ENCODE data around the gene CAPN8.

The CAPN8 gene

GRCh38 chr1:223657978-223658377 is 7.5 kb downstream of the CAPN8 start:
- DNase-seq (ENCODE audit: insufficient read length, low spot score) = no peak
- FAIRE-seq = no peak

GRCh38 chr1:223654083-223654482 is 11.4 kb downstream of the CAPN8 start:
- FAIRE-seq (no peak), DNase-seq (ENCODE audit: insufficient read length, low spot score) (no peak)

- FAIRE-seq (no peak), DNase-seq (ENCODE audit: insufficient read length, low spot score) (no peak)
Measured at GRCh38 chr1:223653431-223653830, 12.1 kb downstream of the CAPN8 start.

- DNase-seq (ENCODE audit: insufficient read length, low spot score) (no peak), FAIRE-seq (no peak)
Measured at GRCh38 chr1:223653015-223653414, 12.5 kb downstream of the CAPN8 start.

- FAIRE-seq (no peak), DNase-seq (ENCODE audit: insufficient read length, low spot score) (no peak)
Measured at GRCh38 chr1:223652436-223652941, 13.0 kb downstream of the CAPN8 start.

- no peak for DNase-seq (ENCODE audit: insufficient read length, low spot score)
- FAIRE-seq = no peak
Measured at GRCh38 chr1:223651291-223651991, 14.1 kb downstream of the CAPN8 start.

- FAIRE-seq (no peak), DNase-seq (ENCODE audit: insufficient read length, low spot score) (no peak)
Measured at GRCh38 chr1:223650465-223650864, 15.0 kb downstream of the CAPN8 start.

GRCh38 chr1:223649222-223649621 is 16.3 kb downstream of the CAPN8 start:
- FAIRE-seq = no peak
- no peak for DNase-seq (ENCODE audit: insufficient read length, low spot score)

- FAIRE-seq (no peak), DNase-seq (ENCODE audit: insufficient read length, low spot score) (no peak)
Measured at GRCh38 chr1:223647249-223647648, 18.3 kb downstream of the CAPN8 start.

GRCh38 chr1:223645903-223646302 is 19.6 kb downstream of the CAPN8 start:
- no peak for FAIRE-seq
- DNase-seq (ENCODE audit: insufficient read length, low spot score) = no peak

- DNase-seq (ENCODE audit: insufficient read length, low spot score) (no peak), FAIRE-seq (no peak)
Measured at GRCh38 chr1:223642237-223642636, 23.3 kb downstream of the CAPN8 start.

GRCh38 chr1:223641523-223642039 is 23.9 kb downstream of the CAPN8 start:
- DNase-seq (ENCODE audit: insufficient read length, low spot score) (no peak), FAIRE-seq (no peak)

- no peak for DNase-seq (ENCODE audit: insufficient read length, low spot score)
Measured at GRCh38 chr1:223639331-223639749, 26.2 kb downstream of the CAPN8 start.

GRCh38 chr1:223635236-223635635 is 30.3 kb downstream of the CAPN8 start:
- FAIRE-seq = no peak
- DNase-seq (ENCODE audit: insufficient read length, low spot score) = no peak

More at GRCh38 chr1:223639331-223639749, 26.2 kb downstream of the CAPN8 start:
- FAIRE-seq = no peak

GRCh38 chr1:223634423-223634822 is 31.1 kb downstream of the CAPN8 start:
- DNase-seq (ENCODE audit: insufficient read length, low spot score) = no peak
- FAIRE-seq = no peak

- DNase-seq (ENCODE audit: insufficient read length, low spot score) = no peak
Measured at GRCh38 chr1:223631956-223632355, 33.5 kb downstream of the CAPN8 start.

GRCh38 chr1:223631473-223631872 is 34.0 kb downstream of the CAPN8 start:
- DNase-seq (ENCODE audit: insufficient read length, low spot score) (no peak), FAIRE-seq (no peak)

More at GRCh38 chr1:223631956-223632355, 33.5 kb downstream of the CAPN8 start:
- no peak for FAIRE-seq

GRCh38 chr1:223629126-223629457 is 36.4 kb downstream of the CAPN8 start:
- DNase-seq (ENCODE audit: insufficient read length, low spot score) (no peak), FAIRE-seq (no peak)

- FAIRE-seq = no peak
- DNase-seq (ENCODE audit: insufficient read length, low spot score) = peak; percentile 56
Measured at GRCh38 chr1:223628233-223629125, 37.0 kb downstream of the CAPN8 start.

GRCh38 chr1:223622132-223622842 is 43.2 kb downstream of the CAPN8 start:
- FAIRE-seq (no peak), DNase-seq (ENCODE audit: insufficient read length, low spot score) (no peak)

- DNase-seq (ENCODE audit: insufficient read length, low spot score) (no peak), FAIRE-seq (no peak)
Measured at GRCh38 chr1:223621312-223621734, 44.2 kb downstream of the CAPN8 start.

All from HTR-8/SVneo (cell line).